Body of pancreas (tissue), 4 donors: ENCODE results near the gene CLEC2B.
A peak's percentile ranks its signal among the peaks of the same experiment; 100 is the strongest.

Source experiments
- POLR2A ChIP-seq, 3 donors: fragments of 450-650 bp; IDR thresholded peaks; one replicate each; pipeline ENCODE4 v1.6.1; 2016; ENCODE audit warnings: antibody characterized with exemption in 3 of 3, mild to moderate bottlenecking in 2 of 3
- TF ChIP-seq, protein P1 (sequence below), 7 experiments: fragments of 450-650 bp in 4 of 7; fragments of 200-600 bp in 3 of 7; sonication (generic) in 3 of 7; IDR thresholded peaks; one replicate each; pipeline ENCODE4 v1.5.1; 2016 to 2019; ENCODE audit warnings: antibody characterized with exemption in 7 of 7

DNA sequence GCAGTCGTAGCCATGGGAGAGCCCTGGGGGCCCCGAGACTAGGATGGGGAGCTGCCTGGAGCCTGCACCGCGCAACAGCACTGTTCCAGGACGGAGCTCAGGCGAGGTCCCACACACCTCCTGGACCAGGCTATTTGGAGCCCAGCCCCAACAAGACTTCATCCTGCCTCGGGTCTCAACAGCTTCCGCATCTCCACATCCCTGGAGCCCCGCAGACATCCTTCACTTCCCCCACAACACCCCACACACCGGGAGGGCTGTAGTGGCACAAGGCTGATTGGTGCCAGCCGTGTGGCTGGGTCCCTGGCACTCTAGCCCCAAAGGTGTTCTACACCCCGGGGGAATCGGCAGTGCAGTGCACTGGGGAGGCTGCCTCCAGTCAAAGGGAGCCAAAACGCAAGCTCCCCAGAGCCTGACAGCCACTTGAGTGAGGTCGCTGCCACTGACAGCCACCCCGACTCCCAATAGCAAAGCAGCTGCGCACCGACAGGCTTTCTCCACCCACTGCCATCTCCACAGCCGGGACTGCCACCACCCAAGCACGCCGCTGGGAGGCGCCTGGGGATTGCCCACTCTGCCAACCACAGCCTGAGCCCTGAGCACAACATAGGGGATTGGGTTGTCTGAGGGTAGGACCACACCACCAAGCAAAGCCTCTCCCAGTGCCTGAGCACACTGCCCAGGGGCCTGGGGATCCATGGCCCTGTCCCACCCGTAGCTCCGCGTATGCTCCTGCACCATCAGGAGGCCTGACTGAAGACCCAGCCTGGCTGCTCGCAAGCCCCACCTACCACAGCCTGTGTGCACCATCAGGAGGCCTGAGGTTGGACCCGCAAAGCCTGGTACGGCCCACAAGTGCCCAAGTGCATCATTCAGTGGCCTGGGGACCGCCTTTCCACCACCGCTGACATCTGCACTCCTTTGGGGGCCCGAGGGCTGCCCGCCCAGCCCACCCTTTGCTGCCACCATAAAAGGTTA lies 55.0 kb downstream of the CLEC2B start:
- TF ChIP-seq, protein P1, sequence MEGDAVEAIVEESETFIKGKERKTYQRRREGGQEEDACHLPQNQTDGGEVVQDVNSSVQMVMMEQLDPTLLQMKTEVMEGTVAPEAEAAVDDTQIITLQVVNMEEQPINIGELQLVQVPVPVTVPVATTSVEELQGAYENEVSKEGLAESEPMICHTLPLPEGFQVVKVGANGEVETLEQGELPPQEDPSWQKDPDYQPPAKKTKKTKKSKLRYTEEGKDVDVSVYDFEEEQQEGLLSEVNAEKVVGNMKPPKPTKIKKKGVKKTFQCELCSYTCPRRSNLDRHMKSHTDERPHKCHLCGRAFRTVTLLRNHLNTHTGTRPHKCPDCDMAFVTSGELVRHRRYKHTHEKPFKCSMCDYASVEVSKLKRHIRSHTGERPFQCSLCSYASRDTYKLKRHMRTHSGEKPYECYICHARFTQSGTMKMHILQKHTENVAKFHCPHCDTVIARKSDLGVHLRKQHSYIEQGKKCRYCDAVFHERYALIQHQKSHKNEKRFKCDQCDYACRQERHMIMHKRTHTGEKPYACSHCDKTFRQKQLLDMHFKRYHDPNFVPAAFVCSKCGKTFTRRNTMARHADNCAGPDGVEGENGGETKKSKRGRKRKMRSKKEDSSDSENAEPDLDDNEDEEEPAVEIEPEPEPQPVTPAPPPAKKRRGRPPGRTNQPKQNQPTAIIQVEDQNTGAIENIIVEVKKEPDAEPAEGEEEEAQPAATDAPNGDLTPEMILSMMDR (IDR thresholded peaks at IDR 0.05), result peak; percentile 20 to 68 (median 54)
- no peak for TF ChIP-seq POLR2A (IDR thresholded peaks at IDR 0.05)
